Panc1 (cell line): Measurements from ENCODE around the gene MOB3C. TPM values are rescaled to one million over a fixed set of nuclear protein-coding genes. Genes with fewer than 3 reads are reported as not detected.

Experiments used
- ATAC-seq: fragments of 200-7000 bp; cut with Tn5 transposase; 2 replicates; pipeline ENCODE4 v1.9.1; 2020; ENCODE audit warnings: mild to moderate bottlenecking, moderate library complexity
- BruUV-seq: library from RNA; stranded (reverse); fragments of 400-500 nt; replicated peaks from 2 replicates; lab custom pipeline; 2021; lab: Mats Ljungman, UMichigan
- CTCF ChIA-PET: fragments of 300-600 bp; sonication (Branson Sonifier 250); formaldehyde crosslinking; loops from one replicate; lab custom pipeline; 2022; ENCODE audit warnings: antibody characterized with exemption; lab: Charles Lee
- POLR2A ChIA-PET: fragments of 300-600 bp; sonication (Branson Sonifier 250); formaldehyde crosslinking; loops from one replicate; lab custom pipeline; 2022; ENCODE audit warnings: antibody characterized with exemption; lab: Charles Lee
- DNase-seq: peaks from one replicate; pipeline ENCODE4 v3.0.0-alpha.2; 2010; ENCODE audit warnings: low read depth, low spot score
- H3K27ac ChIP-seq: 2 replicates; pipeline ENCODE4 v1.5.1; 2011; ENCODE audit warnings: mild to moderate bottlenecking, low read length, inconsistent platforms
- H3K27me3 ChIP-seq: fragments of 200-500 bp; sonication (Bioruptor generic); 2 replicates; pipeline ENCODE4 v1.6.0; 2014; ENCODE audit warnings: low read length, inconsistent platforms; ENCODE audit not compliant: control insufficient read depth, insufficient read depth
- H3K36me3 ChIP-seq: fragments of 200-500 bp; sonication (Bioruptor generic); 2 replicates; pipeline ENCODE4 v1.5.1; 2014; ENCODE audit warnings: inconsistent platforms, mild to moderate bottlenecking, low read length, moderate library complexity; ENCODE audit not compliant: control insufficient read depth, insufficient read depth
- H3K4me1 ChIP-seq: 2 replicates; pipeline ENCODE4 v1.5.1; 2011; ENCODE audit warnings: inconsistent platforms, mild to moderate bottlenecking, low read length, moderate library complexity; ENCODE audit not compliant: control insufficient read depth, insufficient read depth
- H3K4me3 ChIP-seq, 2 experiments: 2 replicates each; pipeline ENCODE4 v1.5.1; 2011 to 2012; ENCODE audit warnings: low read depth in 2 of 2, low read length in 2 of 2, mild to moderate bottlenecking in 2 of 2, inconsistent platforms in 1 of 2, moderate library complexity in 1 of 2
- H3K9me3 ChIP-seq: fragments of 200-500 bp; sonication (Bioruptor generic); 2 replicates; pipeline ENCODE4 v1.5.1; 2014; ENCODE audit warnings: low read depth, mild to moderate bottlenecking, inconsistent platforms, low read length, moderate library complexity; ENCODE audit not compliant: control insufficient read depth, insufficient read depth
- CTCF ChIP-seq: fragments of 450-650 bp; IDR thresholded peaks from 2 replicates; pipeline ENCODE4 v1.5.1; 2017; ENCODE audit warnings: mild to moderate bottlenecking
- POLR2AphosphoS5 ChIP-seq: IDR thresholded peaks from 2 replicates; pipeline ENCODE4 v1.6.1; 2012; ENCODE audit warnings: mild to moderate bottlenecking, low read depth, low read length, moderate library complexity
- REST ChIP-seq, 2 experiments: IDR thresholded peaks; 2 replicates each; pipeline ENCODE4 v1.6.1; 2011 to 2012; ENCODE audit warnings: low read depth in 2 of 2, control low read depth in 1 of 2, low read length in 1 of 2, mild to moderate bottlenecking in 1 of 2, moderate library complexity in 1 of 2; ENCODE audit not compliant: insufficient read depth in 1 of 2
- SIN3A ChIP-seq: IDR thresholded peaks from 2 replicates; pipeline ENCODE4 v1.6.1; 2012; ENCODE audit warnings: low read depth, mild to moderate bottlenecking, low read length, moderate library complexity, borderline replicate concordance; ENCODE audit not compliant: insufficient read depth
- TCF7L2 ChIP-seq: IDR thresholded peaks from 2 replicates; pipeline ENCODE4 v1.6.1; 2011; ENCODE audit warnings: mild to moderate bottlenecking, low read depth, low read length, inconsistent platforms
- in situ Hi-C: cut with HindIII; loops from 2 replicates; pipeline ENCODE4 v1.10.0; 2016; ENCODE audit warnings: low sequenced_read_pairs, low pct_unique_long_range_greater_than_20kb
- intact Hi-C: fragments of 100-400 bp; cut with micrococcal nuclease; formaldehyde crosslinking; loops from one replicate; pipeline ENCODE4 v1.10.0; 2022; ENCODE audit not compliant: unreplicated experiment
- total RNA-seq: library from RNA; stranded (reverse); gene quantifications from one replicate; pipeline ENCODE4 v1.2.1, GENCODE V29; 2021; ENCODE audit not compliant: unreplicated experiment

The MOB3C gene
- total RNA-seq, 1 experiment from 2014 or later, result 10.5 TPM

GRCh38 chr1:46614604-46614984 is 2.0 kb downstream of the MOB3C start:
- no peaks in the 10 kb centered on the region for H3K9me3 ChIP-seq
- ATAC-seq (no peak), DNase-seq (no peak)
- TF ChIP-seq POLR2AphosphoS5 (no peak), SIN3A (no peak), TCF7L2 (no peak), REST (IDR thresholded peaks at IDR 0.05; ENCODE audit: insufficient read depth in 1 of 2, low read depth in 2 of 2, low read length in 1 of 2) (no peak), CTCF (no peak)
- no TSS peak for BruUV-seq
- peaks cover 14% of the 10 kb centered on the region for H3K4me1 ChIP-seq
- H3K36me3 ChIP-seq, result no peaks in the 10 kb centered on the region
- intact Hi-C loops (no loop called here), in situ Hi-C loops (no loop called here)
- ChIA-PET CTCF (no interaction called here), POLR2A (no interaction called here)
- H3K27me3 ChIP-seq, result no peaks in the 10 kb centered on the region
- H3K27ac ChIP-seq, result no peak overlapping the region
- H3K4me3 ChIP-seq, result no peak overlapping the region

DNA sequence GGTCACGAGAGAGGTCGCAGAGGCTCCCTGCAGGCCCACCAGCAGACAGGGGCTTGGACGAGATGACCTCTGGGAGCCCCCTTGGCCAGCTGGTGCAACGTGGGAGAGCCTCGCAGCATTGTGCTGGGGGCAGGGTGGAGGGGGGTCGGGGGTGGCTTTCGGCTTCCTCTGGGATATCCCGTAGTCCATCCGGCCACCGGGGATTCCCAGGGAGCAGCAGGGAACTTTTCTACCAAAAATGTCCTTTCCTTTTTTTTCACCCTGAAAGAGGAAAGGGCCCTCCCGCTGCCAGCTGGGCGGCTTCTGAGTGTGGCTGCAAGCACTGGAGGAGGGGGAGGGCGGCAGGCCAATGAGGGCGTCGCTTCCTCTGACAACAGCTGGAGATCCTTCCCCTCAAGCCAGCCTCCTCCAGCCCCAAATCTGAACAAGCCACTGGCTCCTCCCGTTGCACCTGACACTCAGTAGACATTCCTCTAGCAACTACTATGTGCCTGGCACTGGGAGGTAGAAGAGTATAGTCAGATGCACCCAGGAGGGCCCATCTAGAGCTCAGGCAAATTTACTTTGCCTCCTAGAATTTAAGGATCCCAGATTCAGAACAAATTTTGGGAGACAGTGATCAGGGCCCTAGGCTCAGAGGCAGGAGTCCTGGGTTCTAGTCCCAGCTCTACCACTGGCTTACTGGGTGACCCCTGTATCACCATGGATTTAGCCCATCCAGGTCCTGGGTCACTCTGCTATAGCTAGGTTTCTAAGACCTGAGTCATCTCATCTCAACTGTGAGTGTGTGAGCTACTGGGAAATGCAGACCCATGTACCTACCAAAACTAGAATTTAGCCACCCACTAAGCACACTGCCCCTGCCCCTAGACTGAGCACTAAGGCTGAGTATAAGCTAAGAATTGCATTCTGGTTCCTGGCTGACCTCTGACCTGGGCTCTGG is 2.7 kb downstream of the MOB3C start:
- Histone ChIP-seq H3K9me3 (no peaks in the 10 kb centered on the region), H3K27me3 (no peaks in the 10 kb centered on the region), H3K4me3 (no peak overlapping the region), H3K4me1 (peaks cover 14% of the 10 kb centered on the region), H3K36me3 (no peaks in the 10 kb centered on the region), H3K27ac (no peak overlapping the region)
- ChIA-PET CTCF (interaction anchor here (0.6 kb wide), 1 partner anchor 10 kb away, joined by 3 read pairs; no protein-coding TSS in a partner anchor), POLR2A (interaction anchor here (0.6 kb wide), 1 partner anchor 678 kb away, joined by 3 read pairs; no protein-coding TSS in a partner anchor)
- intact Hi-C loops, result no loop called here
- no peak for ATAC-seq
- in situ Hi-C loops, result no loop called here
- no peak for TF ChIP-seq REST (IDR thresholded peaks at IDR 0.05; ENCODE audit: insufficient read depth in 1 of 2, low read depth in 2 of 2, low read length in 1 of 2)
- TF ChIP-seq SIN3A, result no peak
- no peak for TF ChIP-seq CTCF
- TF ChIP-seq POLR2AphosphoS5, result no peak
- TF ChIP-seq TCF7L2, result no peak
- no peak for DNase-seq
- no TSS peak for BruUV-seq
